KOPT-K1 (cell line): ENCODE results near the gene LPAR6.

Source experiments
- H3K27ac ChIP-seq: fragments of 200-600 bp; sonication (generic); 2 replicates; pipeline ENCODE4 v1.5.1; 2016; ENCODE audit warnings: antibody characterized with exemption, mild to moderate bottlenecking, low read depth, low read length; ENCODE audit not compliant: poor library complexity, severe bottlenecking
- H3K36me3 ChIP-seq: fragments of 200-600 bp; sonication (generic); 2 replicates; pipeline ENCODE4 v1.5.1; 2017; ENCODE audit warnings: antibody characterized with exemption, mild to moderate bottlenecking, low read length, moderate library complexity; ENCODE audit not compliant: insufficient read depth
- H3K9me3 ChIP-seq: fragments of 200-600 bp; sonication (generic); 2 replicates; pipeline ENCODE4 v1.5.1; 2017; ENCODE audit warnings: antibody characterized with exemption, low read length, mild to moderate bottlenecking; ENCODE audit not compliant: insufficient read depth, poor library complexity, severe bottlenecking

The LPAR6 gene

DNA sequence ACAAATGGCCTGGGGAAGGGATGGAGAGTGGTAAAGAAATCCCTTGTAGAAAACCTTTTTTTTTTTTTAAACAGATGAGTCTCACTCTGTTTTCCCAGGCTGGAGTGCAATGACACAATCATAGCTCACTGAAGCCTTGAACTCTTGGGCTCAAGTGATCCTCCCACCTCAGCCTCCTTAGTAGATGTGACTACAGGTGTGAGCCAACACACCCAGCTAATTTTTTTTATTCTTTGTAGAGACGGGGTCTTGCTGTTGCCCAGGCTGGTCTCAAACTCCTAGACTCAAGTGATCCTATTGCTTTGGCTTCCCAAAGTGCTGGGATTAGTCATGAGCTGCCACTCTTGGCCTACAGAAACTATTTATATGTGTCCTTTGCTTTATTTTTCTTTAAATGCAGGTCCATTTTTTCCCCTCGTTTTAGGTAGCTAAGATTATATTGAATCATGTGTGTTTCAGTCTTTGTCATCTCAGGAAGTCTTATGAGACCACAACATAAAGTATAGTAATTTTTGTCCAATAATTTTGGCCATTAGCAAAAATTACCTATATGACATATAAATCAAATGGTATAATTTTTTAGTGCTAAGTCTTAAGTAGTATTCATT lies 10.5 kb downstream of the LPAR6 start:
- Histone ChIP-seq H3K9me3 (no peaks in the 10 kb centered on the region), H3K27ac (peak overlapping the region; percentile 91), H3K36me3 (peaks cover 55% of the 10 kb centered on the region)

DNA sequence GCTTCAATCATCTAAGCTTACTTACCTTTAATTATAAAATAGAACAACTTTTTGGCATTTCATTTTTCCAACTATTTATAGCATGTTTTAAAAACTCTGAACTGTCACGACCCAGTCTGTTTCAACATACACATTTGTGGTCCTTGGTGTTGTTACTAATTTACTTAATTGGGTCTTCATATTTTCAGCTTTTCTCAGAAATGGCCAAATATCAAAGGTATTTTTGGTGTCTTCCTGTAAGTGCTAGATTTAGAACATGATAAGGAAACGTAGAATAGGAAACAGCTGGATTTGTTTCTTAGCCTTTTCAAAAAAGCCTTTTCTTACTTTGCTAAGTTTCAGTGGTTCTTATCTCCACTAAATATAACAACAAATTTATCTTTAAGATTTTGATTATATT lies 11.4 kb downstream of the LPAR6 start:
- H3K9me3 ChIP-seq = no peaks in the 10 kb centered on the region
- H3K27ac ChIP-seq = peak overlapping the region; percentile 91
- H3K36me3 ChIP-seq = peaks cover 46% of the 10 kb centered on the region

DNA sequence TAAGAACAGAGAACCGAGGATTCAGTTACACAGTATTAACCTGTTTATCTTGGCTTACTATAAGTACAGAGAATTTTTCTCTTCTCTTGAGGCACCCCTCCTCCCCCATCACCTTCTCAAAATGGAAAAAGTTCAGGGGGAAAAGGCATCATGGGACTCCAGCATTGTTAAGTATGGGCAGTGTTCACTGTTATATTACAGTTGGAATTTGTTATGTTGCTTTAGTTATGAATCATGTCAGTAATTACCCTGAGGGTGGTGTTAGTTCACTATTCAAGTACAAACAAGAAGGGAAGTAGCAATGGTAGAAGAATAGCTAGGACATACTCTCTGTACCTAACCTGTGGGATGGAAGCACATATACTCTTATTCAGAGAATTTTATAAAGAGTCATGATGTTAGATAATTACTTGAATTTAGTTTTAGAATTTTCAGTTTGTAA lies 12.0 kb downstream of the LPAR6 start:
- Histone ChIP-seq H3K27ac (peak overlapping the region; percentile 91), H3K9me3 (peaks cover 4% of the 10 kb centered on the region), H3K36me3 (peaks cover 43% of the 10 kb centered on the region)

DNA sequence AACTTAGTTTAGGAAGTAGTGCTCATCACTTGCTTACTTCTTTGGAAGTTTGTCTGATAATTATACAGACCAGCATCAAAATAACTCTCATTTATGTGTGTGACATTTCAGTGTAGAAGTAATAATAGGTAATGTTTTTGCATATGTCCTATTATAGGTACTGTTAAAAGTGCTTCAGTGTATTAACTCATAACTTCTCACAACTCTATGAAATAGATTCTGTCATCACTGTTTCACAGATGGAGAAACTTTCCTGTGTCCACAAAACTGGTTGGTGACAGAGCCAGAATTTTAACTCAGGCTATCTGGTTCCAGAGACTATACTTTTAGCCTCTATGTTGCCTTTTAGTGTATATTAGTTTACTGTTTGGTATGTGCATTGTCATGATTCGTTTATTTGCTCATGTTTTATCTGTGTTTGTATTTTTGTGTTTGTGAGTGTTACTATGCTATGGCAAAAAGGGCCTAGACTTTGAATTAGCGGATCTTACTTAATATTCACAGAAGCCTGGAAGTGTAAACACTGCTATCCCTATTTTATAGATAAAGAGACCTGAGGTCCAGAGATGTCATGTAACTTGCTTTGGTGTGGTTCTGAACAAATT lies 12.7 kb downstream of the LPAR6 start:
- Histone ChIP-seq H3K27ac (peak overlapping the region; percentile 91), H3K9me3 (peaks cover 11% of the 10 kb centered on the region), H3K36me3 (peaks cover 43% of the 10 kb centered on the region)

DNA sequence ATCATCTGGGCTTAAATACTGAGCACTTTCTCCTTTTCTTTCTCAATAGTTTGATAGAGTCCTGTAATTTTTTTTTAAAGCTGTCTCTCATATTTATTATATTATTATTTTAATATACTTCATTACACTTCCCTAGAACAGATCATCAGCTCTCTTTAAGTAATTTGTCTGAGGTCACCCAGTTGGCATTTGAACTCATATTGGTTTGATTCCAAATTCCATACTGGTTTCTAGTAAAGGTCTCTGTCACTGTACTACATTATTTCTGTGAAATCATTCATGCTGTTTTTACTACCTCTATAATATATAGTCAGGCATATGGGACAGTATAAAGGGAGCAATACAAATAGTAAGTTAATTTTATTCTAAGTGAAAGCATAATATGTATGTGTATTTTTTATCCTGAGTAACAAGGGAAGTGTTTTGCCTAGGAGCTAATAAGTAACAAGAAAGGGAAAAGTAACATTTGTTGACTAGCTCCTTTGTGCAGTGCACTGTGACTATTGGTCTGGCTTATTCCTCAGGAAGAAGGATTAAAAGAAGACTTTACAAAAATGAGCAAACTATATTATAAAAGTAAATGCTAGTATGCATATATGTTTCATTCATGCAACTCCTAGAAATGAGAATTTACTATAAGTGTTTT lies 14.3 kb downstream of the LPAR6 start:
- peaks cover 27% of the 10 kb centered on the region for H3K9me3 ChIP-seq
- peaks cover 43% of the 10 kb centered on the region for H3K36me3 ChIP-seq
- H3K27ac ChIP-seq = peak overlapping the region; percentile 91

DNA sequence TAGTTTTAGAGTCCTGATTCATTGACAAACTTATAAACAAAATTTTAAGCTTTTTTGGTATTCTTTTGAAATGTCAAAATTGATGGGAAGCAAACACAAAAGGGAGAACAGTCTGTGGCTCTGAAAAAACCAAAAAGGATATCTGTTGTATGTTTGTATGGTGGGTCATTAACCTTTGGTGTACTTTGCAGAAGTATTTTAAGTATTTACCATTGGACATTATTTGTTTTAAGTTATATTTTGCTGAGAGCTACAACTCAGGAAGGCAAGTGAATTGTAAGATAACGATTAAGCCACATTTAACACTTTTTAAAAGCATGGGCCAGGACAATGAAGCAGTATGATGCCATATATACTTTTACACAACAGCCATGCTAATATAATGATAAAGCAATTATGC lies 15.2 kb downstream of the LPAR6 start:
- peaks cover 46% of the 10 kb centered on the region for H3K36me3 ChIP-seq
- H3K9me3 ChIP-seq = peaks cover 35% of the 10 kb centered on the region
- H3K27ac ChIP-seq = peak overlapping the region; percentile 91

DNA sequence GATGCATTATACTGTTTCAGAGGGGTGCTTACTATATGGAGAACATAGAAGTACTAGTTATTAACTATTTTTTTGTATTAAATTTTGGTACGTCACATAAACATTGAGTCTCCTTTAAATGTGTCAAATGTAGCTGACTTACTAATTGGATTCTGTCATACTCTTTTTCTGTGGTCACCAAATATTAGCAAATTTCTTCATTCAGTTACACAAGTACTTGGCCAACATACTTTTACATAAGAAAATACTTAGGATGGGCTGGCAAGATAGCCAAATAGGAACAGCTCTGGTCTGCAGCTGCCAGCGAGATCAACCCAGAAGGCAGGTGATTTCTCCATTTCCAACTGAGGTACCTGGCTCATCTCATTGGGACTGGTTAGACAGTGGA lies 19.2 kb downstream of the LPAR6 start:
- no peak overlapping the region for H3K27ac ChIP-seq
- peaks cover 73% of the 10 kb centered on the region for H3K36me3 ChIP-seq
- H3K9me3 ChIP-seq = peaks cover 48% of the 10 kb centered on the region

DNA sequence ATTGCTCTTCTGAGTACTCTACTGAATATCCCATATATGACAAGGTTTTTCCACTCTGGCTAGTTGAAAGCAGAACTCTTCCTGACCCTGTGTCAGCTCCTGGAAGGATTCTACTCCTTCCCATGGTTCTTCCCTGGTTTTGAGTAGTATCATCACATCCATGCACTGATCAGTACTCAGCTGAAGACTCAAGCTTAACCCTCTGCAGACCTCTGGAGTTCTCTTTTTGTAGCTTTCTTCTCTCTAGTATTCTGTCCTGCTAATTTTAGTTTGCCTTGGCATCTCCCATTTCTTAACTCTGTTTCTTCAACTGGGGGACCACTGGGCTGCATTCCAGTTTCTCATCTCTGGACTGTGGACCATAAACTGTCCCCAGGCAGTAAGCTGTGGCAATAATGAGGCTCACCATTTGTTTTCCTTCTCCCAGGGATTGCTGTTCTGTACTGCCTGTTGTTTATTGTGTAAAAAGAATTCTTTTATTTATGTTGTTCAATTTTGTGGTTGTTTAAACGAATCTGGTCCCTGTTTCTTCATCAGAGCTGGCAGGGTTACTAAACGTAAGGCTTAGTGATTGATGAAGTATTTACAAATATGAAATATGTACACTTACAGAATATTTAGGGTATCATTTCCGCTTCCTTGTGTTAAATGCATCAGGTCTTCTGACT lies 19.7 kb downstream of the LPAR6 start:
- peaks cover 48% of the 10 kb centered on the region for H3K9me3 ChIP-seq
- no peak overlapping the region for H3K27ac ChIP-seq
- peaks cover 79% of the 10 kb centered on the region for H3K36me3 ChIP-seq

DNA sequence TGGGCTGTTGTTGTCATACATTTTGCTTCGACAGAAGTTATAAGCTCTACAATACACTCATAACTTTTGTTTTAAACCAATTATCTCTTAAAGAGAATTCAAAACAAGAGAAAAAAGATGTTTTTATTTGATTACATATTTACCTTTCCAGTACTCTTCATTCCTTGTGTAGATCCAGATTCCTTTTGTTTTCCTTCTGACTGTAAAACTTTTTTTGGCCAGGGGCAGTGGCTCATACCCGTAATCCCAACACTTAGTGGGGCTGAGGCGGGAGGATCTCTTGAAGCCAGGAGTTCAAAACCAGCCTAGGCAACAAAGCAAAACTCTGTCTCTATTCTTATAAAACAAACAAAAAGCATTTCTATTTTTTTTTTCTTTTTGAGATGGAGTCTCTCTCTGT lies 21.7 kb downstream of the LPAR6 start:
- Histone ChIP-seq H3K9me3 (peaks cover 48% of the 10 kb centered on the region), H3K36me3 (peaks cover 91% of the 10 kb centered on the region), H3K27ac (no peak overlapping the region)

DNA sequence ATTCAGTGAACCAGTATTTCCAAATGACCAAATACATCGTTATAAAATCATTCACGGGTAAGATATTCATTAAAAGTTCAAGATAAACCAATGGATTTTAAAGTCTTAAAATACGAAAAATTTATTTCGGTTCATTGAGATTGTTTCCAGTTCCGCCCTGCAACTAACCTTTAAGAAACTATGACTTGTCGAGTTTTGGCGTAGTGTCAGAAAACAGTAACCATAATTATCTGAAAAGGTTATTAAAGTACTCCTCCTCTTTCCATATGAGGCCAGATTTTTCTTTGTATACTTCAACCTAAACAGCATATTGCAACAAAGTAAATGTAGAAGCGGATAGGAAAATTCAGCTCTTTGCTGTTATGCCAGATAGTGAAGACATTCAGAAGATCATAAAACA lies 26.1 kb downstream of the LPAR6 start:
- peaks cover 8% of the 10 kb centered on the region for H3K9me3 ChIP-seq
- no peak overlapping the region for H3K27ac ChIP-seq
- peaks cover 84% of the 10 kb centered on the region for H3K36me3 ChIP-seq

DNA sequence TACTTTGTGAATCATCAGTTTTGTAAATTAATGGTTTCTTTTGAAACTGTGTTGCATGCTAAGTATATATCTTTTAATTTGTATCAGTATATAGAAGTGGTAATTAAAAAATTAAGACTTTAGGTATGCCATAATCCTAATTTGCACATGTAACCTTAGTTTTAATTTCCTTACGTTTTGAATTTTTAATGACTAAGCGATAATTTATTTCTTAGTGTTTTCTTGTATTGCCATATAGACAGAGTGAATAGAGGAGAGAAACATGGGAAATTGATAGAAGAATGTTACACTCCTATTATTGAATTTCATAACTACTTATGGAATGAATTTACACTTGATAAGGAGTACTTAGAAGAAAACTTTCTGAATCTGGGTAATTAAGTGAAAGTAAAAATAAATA lies 29.5 kb downstream of the LPAR6 start:
- Histone ChIP-seq H3K36me3 (peaks cover 86% of the 10 kb centered on the region), H3K27ac (no peak overlapping the region), H3K9me3 (no peaks in the 10 kb centered on the region)

DNA sequence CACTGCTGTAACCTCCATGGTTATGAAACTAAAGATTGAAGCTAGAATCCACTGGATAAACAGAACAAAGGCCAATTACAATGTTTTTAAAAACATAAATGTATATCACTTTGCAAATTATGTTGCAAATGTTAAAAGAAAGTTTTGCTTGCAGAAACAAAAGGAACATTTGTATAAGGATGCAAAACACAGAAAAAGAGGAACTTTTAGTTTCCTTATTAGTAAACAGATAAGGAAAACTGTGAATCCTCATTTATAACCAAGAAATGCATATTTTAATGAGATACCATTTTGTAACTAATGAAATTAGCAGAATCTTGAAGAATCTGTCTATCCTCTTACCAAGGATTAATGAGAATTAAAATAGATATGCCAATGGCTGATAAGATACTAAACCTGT lies 32.3 kb downstream of the LPAR6 start:
- Histone ChIP-seq H3K36me3 (peaks cover 93% of the 10 kb centered on the region), H3K27ac (no peak overlapping the region), H3K9me3 (no peaks in the 10 kb centered on the region)

DNA sequence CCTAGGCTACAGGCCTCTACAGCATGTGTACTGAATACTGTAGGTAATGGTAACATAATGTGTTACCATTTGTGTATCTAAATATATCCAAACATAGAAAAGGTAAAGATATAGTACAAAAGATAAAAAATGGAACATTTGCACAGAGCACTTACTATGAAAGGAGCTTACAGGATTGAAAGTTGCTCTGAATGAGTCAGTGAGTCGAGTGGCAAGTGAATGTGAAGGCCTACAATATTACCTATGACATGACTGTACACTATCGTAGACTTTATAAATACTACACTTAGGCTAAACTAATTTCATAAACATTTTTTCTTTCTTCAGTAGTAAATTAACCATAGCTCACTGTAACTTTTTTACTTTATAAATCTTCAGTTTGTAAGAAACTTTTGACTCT lies 35.1 kb downstream of the LPAR6 start:
- H3K36me3 ChIP-seq = peaks cover 93% of the 10 kb centered on the region
- H3K9me3 ChIP-seq = peaks cover 3% of the 10 kb centered on the region
- no peak overlapping the region for H3K27ac ChIP-seq

DNA sequence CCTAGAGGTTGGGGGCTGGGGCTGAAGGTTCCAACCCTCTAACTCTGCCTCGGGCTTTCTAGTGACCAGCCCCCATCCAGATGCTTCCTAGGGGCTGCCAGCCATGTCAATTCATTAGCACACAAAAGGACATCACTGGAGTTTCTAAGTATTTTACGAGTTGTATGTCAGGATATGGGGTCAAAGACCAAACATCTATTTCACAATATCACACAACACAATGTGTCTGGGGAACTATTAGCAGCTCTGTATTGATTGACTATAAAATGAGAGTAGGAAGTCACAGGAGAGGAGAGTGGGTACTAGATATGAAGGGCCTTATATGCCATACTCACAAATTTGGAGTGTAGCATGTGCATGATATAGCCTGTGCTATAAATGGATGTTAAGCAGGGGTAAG lies 42.1 kb downstream of the LPAR6 start:
- H3K27ac ChIP-seq = no peak overlapping the region
- peaks cover 98% of the 10 kb centered on the region for H3K36me3 ChIP-seq
- H3K9me3 ChIP-seq = peaks cover 3% of the 10 kb centered on the region

DNA sequence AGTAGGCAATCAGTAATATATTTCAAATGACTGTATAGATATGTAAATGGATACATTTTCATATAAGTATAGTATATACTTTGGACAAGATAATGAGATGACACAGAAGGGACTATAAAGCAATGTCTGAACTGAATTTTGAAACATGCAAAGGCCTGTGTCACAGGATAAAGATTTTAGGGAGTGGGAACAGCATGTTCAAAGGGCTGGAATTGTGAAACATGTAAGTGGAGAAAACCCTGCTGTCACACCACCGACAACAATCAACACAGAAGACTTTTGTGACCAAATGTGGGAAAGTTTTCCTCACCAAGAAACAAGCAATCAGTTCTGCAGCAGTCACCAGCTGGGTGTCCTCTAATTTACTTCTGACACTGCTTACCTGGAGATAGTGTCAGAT lies 42.9 kb downstream of the LPAR6 start:
- H3K36me3 ChIP-seq = peaks cover 98% of the 10 kb centered on the region

More for the DNA sequence above, 42.9 kb downstream of the LPAR6 start:
- Histone ChIP-seq H3K9me3 (peaks cover 3% of the 10 kb centered on the region), H3K27ac (no peak overlapping the region)
